Astrocyte (in vitro differentiated cells and primary cell): ENCODE results near the gene NF2. TPM values are rescaled to one million over a fixed set of nuclear protein-coding genes. Genes with fewer than 3 reads are reported as not detected.
A peak's percentile ranks its signal among the peaks of the same experiment; 100 is the strongest.

ENCODE experiments used
- DNase-seq: peaks from one replicate; pipeline ENCODE4 v3.0.0-alpha.2; 2010; ENCODE audit warnings: low read depth
- FAIRE-seq: peaks from 2 replicates; lab custom pipeline; 2011; peaks lifted over from hg19 to GRCh38; lab: Jason Lieb, UNC
- H2AFZ ChIP-seq: 2 replicates; pipeline ENCODE4 v1.6.0; 2012; ENCODE audit warnings: low read depth, low read length, inconsistent platforms
- H3K27ac ChIP-seq: 2 replicates; pipeline ENCODE4 v1.5.1; 2011; ENCODE audit warnings: low read depth, low read length, inconsistent platforms
- H3K27me3 ChIP-seq: 2 replicates; pipeline ENCODE4 v1.6.0; 2011; ENCODE audit warnings: low read length, inconsistent platforms; ENCODE audit not compliant: insufficient read depth
- H3K36me3 ChIP-seq: 2 replicates; pipeline ENCODE4 v1.5.1; 2011; ENCODE audit warnings: low read length, inconsistent platforms; ENCODE audit not compliant: insufficient read depth
- H3K4me1 ChIP-seq: 2 replicates; pipeline ENCODE4 v1.5.1; 2011; ENCODE audit warnings: low read length, inconsistent platforms; ENCODE audit not compliant: insufficient read depth
- H3K4me2 ChIP-seq: 2 replicates; pipeline ENCODE4 v1.6.0; 2012; ENCODE audit warnings: low read length, inconsistent platforms
- H3K4me3 ChIP-seq: 2 replicates; pipeline ENCODE4 v1.5.1; 2011; ENCODE audit warnings: low read depth, mild to moderate bottlenecking, low read length, inconsistent platforms; ENCODE audit not compliant: insufficient read depth
- H3K79me2 ChIP-seq: 2 replicates; pipeline ENCODE4 v1.6.0; 2012; ENCODE audit warnings: mild to moderate bottlenecking, low read length, inconsistent platforms; ENCODE audit not compliant: insufficient read depth
- H3K9ac ChIP-seq: 2 replicates; pipeline ENCODE4 v1.6.0; 2012; ENCODE audit warnings: mild to moderate bottlenecking, low read length, inconsistent platforms
- H3K9me3 ChIP-seq: 2 replicates; pipeline ENCODE4 v1.5.1; 2012; ENCODE audit warnings: low read depth, mild to moderate bottlenecking, low read length, inconsistent platforms; ENCODE audit not compliant: insufficient read depth
- H4K20me1 ChIP-seq: 2 replicates; pipeline ENCODE4 v1.6.0; 2012; ENCODE audit warnings: low read length, inconsistent platforms; ENCODE audit not compliant: insufficient read depth
- H3K27ac Mint-ChIP-seq: one replicate; pipeline ENCODE4 v1.8.0; 2021; ENCODE audit warnings: mild to moderate bottlenecking, mixed read lengths; ENCODE audit not compliant: unreplicated experiment
- H3K27me3 Mint-ChIP-seq: one replicate; pipeline ENCODE4 v1.8.0; 2021; ENCODE audit warnings: low read depth, mixed read lengths; ENCODE audit not compliant: unreplicated experiment
- H3K36me3 Mint-ChIP-seq: one replicate; pipeline ENCODE4 v1.8.0; 2021; ENCODE audit warnings: low read depth, mixed read lengths; ENCODE audit not compliant: unreplicated experiment
- H3K4me1 Mint-ChIP-seq: one replicate; pipeline ENCODE4 v1.8.0; 2021; ENCODE audit warnings: low read depth, mixed read lengths; ENCODE audit not compliant: unreplicated experiment
- H3K4me3 Mint-ChIP-seq: one replicate; pipeline ENCODE4 v1.8.0; 2021; ENCODE audit warnings: mild to moderate bottlenecking, moderate library complexity, mixed read lengths; ENCODE audit not compliant: unreplicated experiment
- H3K9me3 Mint-ChIP-seq: one replicate; pipeline ENCODE4 v1.8.0; 2021; ENCODE audit warnings: mild to moderate bottlenecking, mixed read lengths; ENCODE audit not compliant: unreplicated experiment
- CTCF ChIP-seq: IDR thresholded peaks from 2 replicates; pipeline ENCODE4 v1.5.1; 2011; ENCODE audit warnings: low read depth, mild to moderate bottlenecking, inconsistent platforms, low read length, moderate library complexity; ENCODE audit not compliant: insufficient read depth
- EZH2 ChIP-seq: IDR thresholded peaks from 2 replicates; pipeline ENCODE4 v1.6.1; 2012; ENCODE audit warnings: mild to moderate bottlenecking, low read length, inconsistent platforms; ENCODE audit not compliant: insufficient read depth
- total RNA-seq: library from RNA; stranded (reverse); gene quantifications from 2 replicates; pipeline ENCODE4 v1.2.1, GENCODE V29; 2021

Gene NF2
- total RNA-seq, 1 donor from 2014 or later = 93.4 TPM

GRCh38 chr22:29610780-29611179, 7.3 kb downstream of the NF2 start:
- Histone ChIP-seq H3K9me3 (no peaks in the 10 kb centered on the region), H3K4me1 (peaks cover 10% of the 10 kb centered on the region), H3K27me3 (no peaks in the 10 kb centered on the region), H3K4me2 (no peak overlapping the region), H3K4me3 (no peak overlapping the region), H3K27ac (no peak overlapping the region), H3K9ac (no peak overlapping the region), H3K36me3 (no peaks in the 10 kb centered on the region), H2AFZ (no peak overlapping the region), H4K20me1 (peaks cover 24% of the 10 kb centered on the region), H3K79me2 (peaks cover 100% of the 10 kb centered on the region)
- H3K4me1 Mint-ChIP-seq = peaks cover 4% of the 10 kb centered on the region
- peaks cover 5% of the 10 kb centered on the region for H3K9me3 Mint-ChIP-seq
- H3K36me3 Mint-ChIP-seq = peaks cover 5% of the 10 kb centered on the region
- H3K4me3 Mint-ChIP-seq = no peak overlapping the region
- no peak for FAIRE-seq
- DNase-seq = no peak
- TF ChIP-seq EZH2 (no peak), CTCF (no peak)
- no peaks in the 10 kb centered on the region for H3K27me3 Mint-ChIP-seq
- H3K27ac Mint-ChIP-seq = no peak overlapping the region

- Histone ChIP-seq H3K4me1 (peaks cover 26% of the 10 kb centered on the region), H3K36me3 (no peaks in the 10 kb centered on the region), H3K79me2 (peaks cover 100% of the 10 kb centered on the region), H3K9ac (no peak overlapping the region), H3K27me3 (no peaks in the 10 kb centered on the region), H3K27ac (no peak overlapping the region), H3K9me3 (no peaks in the 10 kb centered on the region), H2AFZ (no peak overlapping the region), H3K4me2 (no peak overlapping the region), H3K4me3 (no peak overlapping the region), H4K20me1 (no peaks in the 10 kb centered on the region)
- H3K9me3 Mint-ChIP-seq = peaks cover 5% of the 10 kb centered on the region
- no peak overlapping the region for H3K4me3 Mint-ChIP-seq
- peaks cover 3% of the 10 kb centered on the region for H3K36me3 Mint-ChIP-seq
- TF ChIP-seq CTCF (no peak), EZH2 (no peak)
- peaks cover 22% of the 10 kb centered on the region for H3K4me1 Mint-ChIP-seq
- H3K27me3 Mint-ChIP-seq = no peaks in the 10 kb centered on the region
- no peak for DNase-seq
- no peak for FAIRE-seq
- H3K27ac Mint-ChIP-seq = no peak overlapping the region
These were observed 12.4 kb downstream of the NF2 start for GRCh38 chr22:29615705-29616327.

- H3K4me3 Mint-ChIP-seq = no peak overlapping the region
- Histone ChIP-seq H3K4me2 (peak overlapping the region; percentile 67), H3K9ac (peak overlapping the region; percentile 41)
These were observed 14.6 kb downstream of the NF2 start for GRCh38 chr22:29617922-29618629.

More at GRCh38 chr22:29617922-29618629, 14.6 kb downstream of the NF2 start:
- H3K27ac Mint-ChIP-seq = peak overlapping the region; percentile 84
- no peaks in the 10 kb centered on the region for H3K9me3 ChIP-seq
- H3K27me3 Mint-ChIP-seq = no peaks in the 10 kb centered on the region
- TF ChIP-seq CTCF (no peak), EZH2 (no peak)
- H3K36me3 Mint-ChIP-seq = no peaks in the 10 kb centered on the region
- H3K27ac ChIP-seq = peak overlapping the region; percentile 51
- H2AFZ ChIP-seq = no peak overlapping the region
- no peak overlapping the region for H3K4me3 ChIP-seq
- H3K4me1 Mint-ChIP-seq = peaks cover 35% of the 10 kb centered on the region
- DNase-seq (peak; percentile 83), FAIRE-seq (no peak)
- H3K9me3 Mint-ChIP-seq = no peaks in the 10 kb centered on the region
- no peaks in the 10 kb centered on the region for H4K20me1 ChIP-seq
- H3K27me3 ChIP-seq = no peaks in the 10 kb centered on the region
- no peaks in the 10 kb centered on the region for H3K36me3 ChIP-seq
- peaks cover 40% of the 10 kb centered on the region for H3K4me1 ChIP-seq
- peaks cover 85% of the 10 kb centered on the region for H3K79me2 ChIP-seq
